ENCODE measurements around the gene ACOT11.

The ACOT11 gene

DNA sequence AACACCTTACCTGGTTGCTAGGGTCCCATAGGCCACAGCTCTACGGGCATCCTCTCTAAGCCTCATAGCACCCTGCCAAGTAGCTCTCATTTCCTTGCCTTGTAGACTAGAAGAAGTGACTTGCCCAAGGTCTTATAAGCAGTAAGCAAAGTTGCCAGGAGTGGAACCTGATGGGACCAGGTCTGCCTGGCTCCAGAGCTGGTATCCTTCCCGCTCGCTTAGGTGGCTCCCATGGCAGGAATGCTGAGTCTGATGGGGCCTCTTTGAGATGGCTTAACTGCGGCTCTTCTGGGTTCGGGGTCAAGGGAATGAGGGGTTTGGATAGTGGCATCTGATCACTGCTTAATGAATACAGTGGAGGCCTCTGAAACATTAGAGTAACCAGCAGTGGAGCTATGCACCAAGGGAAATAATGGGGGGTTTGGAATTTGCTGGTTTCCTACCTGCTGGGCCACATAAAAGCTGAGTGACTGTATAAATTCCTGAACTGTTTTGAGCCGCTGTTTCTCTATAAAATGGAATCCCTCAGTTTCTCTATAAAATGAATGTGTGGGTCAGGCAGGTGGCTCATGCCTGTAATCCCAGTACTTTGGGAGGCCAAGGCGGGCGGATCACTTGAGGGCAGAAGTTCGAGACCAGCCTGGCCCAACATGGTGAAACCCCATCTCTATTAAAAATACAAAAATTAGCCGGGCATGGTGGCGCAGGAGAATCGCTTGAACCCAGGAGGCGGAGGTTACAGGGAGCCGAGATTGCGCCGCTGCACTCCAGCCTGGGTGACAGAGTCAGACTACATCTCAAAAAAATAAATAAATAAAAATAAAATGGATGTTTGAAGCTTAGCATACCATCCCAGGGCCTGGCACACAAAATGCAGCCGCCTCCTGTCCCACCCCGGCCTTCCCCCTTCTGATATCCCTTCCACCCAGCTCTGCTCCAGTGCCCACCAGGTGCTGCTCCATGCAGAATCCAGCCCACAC, 62.9 kb downstream of the ACOT11 start:
- H3K9me3 ChIP-seq (ENCODE audit: low read depth, low read length): no peaks in the 10 kb centered on the region
- DNase-seq (ENCODE audit: low read depth, low spot score): no peak
- TF ChIP-seq EZH2 (IDR thresholded peaks at IDR 0.05): no peak
- no peak for TF ChIP-seq POLR2AphosphoS5 (IDR thresholded peaks at IDR 0.05; ENCODE audit: borderline replicate concordance, low read depth, low read length)
- no peak for TF ChIP-seq FOXP2 (optimal IDR thresholded peaks at IDR 0.05; ENCODE audit: control extremely low read depth, extremely low read length, insufficient read depth)
- no peaks in the 10 kb centered on the region for H3K36me3 ChIP-seq (ENCODE audit: insufficient read depth, low read length)
- no peak overlapping the region for H3K9ac ChIP-seq (ENCODE audit: insufficient read length)
- no peak overlapping the region for H3K27ac ChIP-seq
- no peak overlapping the region for H3K4me3 ChIP-seq

DNA sequence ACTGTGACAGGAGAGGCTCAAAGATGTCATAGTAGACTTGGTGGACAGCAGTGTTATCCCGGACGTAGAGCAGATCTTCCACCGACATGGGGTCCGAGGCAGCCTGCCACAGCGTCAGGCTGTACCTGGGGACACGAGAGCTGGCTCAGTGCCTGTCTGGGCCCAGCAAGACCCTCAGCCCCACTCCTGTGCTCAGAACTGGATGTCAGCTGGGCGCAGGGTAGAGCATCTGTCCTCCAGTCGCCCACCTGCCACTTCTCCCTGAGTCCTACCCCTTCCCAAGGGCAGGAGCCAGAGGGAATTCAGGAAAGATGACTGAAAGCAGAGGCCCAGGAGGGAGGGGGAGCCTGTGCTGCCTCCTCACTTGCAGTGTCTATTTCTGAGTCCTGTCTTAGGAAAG, 63.6 kb downstream of the ACOT11 start:
- H3K27ac ChIP-seq: no peak overlapping the region
- no peak for TF ChIP-seq FOXP2 (optimal IDR thresholded peaks at IDR 0.05; ENCODE audit: control extremely low read depth, extremely low read length, insufficient read depth)
- no peak for TF ChIP-seq POLR2AphosphoS5 (IDR thresholded peaks at IDR 0.05; ENCODE audit: borderline replicate concordance, low read depth, low read length)
- no peak for TF ChIP-seq EZH2 (IDR thresholded peaks at IDR 0.05)
- H3K9ac ChIP-seq (ENCODE audit: insufficient read length): no peak overlapping the region

DNA sequence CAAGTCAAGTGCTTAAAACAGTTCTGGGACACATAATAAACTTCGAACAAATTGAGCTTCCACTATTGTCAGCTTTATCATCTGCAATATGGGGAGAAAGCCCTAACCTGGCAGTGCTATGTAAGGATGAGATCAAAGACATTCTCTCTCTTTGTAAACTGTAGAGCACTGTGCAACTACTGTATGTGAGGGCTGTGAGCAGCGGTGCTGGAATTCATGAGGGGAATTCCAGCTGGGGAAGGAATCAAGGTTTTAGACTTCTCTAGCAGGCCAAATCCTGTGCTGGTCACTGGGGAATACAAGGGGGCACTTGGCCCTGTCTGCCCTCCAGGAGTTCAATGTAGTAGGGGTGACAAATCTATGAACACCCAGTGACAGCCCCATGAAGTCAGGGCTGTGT, 66.0 kb downstream of the ACOT11 start:
- no peaks in the 10 kb centered on the region for H3K9me3 ChIP-seq (ENCODE audit: low read depth, low read length)
- H3K4me3 ChIP-seq: no peak overlapping the region
- no peaks in the 10 kb centered on the region for H3K36me3 ChIP-seq (ENCODE audit: insufficient read depth, low read length)
- no peak overlapping the region for H3K27ac ChIP-seq
- H3K9ac ChIP-seq (ENCODE audit: insufficient read length): no peak overlapping the region
- DNase-seq (ENCODE audit: low read depth, low spot score): no peak
- TF ChIP-seq EZH2 (IDR thresholded peaks at IDR 0.05) (no peak), FOXP2 (optimal IDR thresholded peaks at IDR 0.05; ENCODE audit: control extremely low read depth, extremely low read length, insufficient read depth) (no peak), POLR2AphosphoS5 (IDR thresholded peaks at IDR 0.05; ENCODE audit: borderline replicate concordance, low read depth, low read length) (no peak)

More for the DNA sequence above, 63.6 kb downstream of the ACOT11 start:
- Histone ChIP-seq H3K9me3 (ENCODE audit: low read depth, low read length) (no peaks in the 10 kb centered on the region), H3K4me3 (no peak overlapping the region), H3K36me3 (ENCODE audit: insufficient read depth, low read length) (no peaks in the 10 kb centered on the region)
- no peak for DNase-seq (ENCODE audit: low read depth, low spot score)

DNA sequence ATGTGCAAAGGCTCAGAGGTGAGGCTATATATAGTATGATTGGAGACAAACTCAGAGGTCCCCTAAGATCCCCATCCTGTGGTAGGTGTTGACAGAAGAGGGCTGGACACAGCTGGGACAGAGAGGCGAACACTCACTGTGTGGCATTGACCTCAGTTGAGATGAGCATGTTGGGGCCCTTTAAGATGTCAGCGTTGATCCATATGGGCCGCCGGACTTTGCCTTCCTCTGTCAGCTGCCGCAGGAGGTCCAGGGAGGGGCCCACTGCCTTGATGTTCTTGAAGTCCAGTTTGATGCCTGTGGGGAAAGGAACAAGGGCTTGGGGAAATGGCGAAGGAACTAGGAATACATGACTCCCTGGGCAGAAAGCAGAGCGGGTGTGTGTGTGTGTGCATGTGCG, 66.5 kb downstream of the ACOT11 start:
- TF ChIP-seq FOXP2 (optimal IDR thresholded peaks at IDR 0.05; ENCODE audit: control extremely low read depth, extremely low read length, insufficient read depth): no peak
- no peak for TF ChIP-seq EZH2 (IDR thresholded peaks at IDR 0.05)
- TF ChIP-seq POLR2AphosphoS5 (IDR thresholded peaks at IDR 0.05; ENCODE audit: borderline replicate concordance, low read depth, low read length): no peak
- DNase-seq (ENCODE audit: low read depth, low spot score): no peak
- Histone ChIP-seq H3K4me3 (no peak overlapping the region), H3K27ac (no peak overlapping the region), H3K9me3 (ENCODE audit: low read depth, low read length) (no peaks in the 10 kb centered on the region), H3K36me3 (ENCODE audit: insufficient read depth, low read length) (no peaks in the 10 kb centered on the region), H3K9ac (ENCODE audit: insufficient read length) (no peak overlapping the region)

DNA sequence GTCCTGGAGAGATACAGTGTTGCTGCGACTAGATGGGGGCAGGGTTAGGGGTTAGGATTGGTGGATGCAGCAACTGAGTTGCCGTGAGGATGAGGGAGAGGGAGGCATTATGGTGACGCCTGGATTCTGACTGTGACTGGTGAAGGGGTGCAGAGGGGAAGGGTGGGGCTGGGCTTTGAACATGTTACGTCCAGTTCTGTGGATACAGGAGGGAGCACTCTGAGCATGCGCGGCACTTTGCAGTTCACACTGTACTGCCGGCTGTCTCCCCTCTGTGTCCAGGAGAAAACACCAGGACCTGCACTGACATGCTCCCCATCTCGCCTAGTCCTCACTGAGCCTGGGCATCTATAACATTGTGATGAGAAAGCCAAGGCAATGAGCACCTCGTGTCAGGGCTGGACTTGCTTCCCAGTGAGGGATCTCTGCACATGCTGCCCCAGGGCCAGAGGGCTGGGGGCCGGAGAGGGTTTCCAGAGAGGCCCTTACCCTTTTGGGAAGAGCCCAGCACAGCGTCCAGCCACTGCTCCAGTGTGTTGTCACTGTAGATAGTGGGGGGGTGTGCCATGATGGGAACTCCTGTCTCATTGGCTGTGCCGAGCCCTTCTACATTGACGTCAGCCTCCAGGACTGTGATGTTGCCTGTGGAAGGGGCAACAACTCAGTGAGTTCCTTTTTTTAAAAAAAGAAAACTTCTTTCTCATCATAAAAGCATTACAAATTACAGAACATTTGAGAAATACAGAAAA, 67.7 kb downstream of the ACOT11 start:
- Histone ChIP-seq H3K9ac (ENCODE audit: insufficient read length) (no peak overlapping the region), H3K4me3 (no peak overlapping the region), H3K9me3 (ENCODE audit: low read depth, low read length) (no peaks in the 10 kb centered on the region), H3K27ac (no peak overlapping the region), H3K36me3 (ENCODE audit: insufficient read depth, low read length) (no peaks in the 10 kb centered on the region)
- no peak for TF ChIP-seq POLR2AphosphoS5 (IDR thresholded peaks at IDR 0.05; ENCODE audit: borderline replicate concordance, low read depth, low read length)
- TF ChIP-seq FOXP2 (optimal IDR thresholded peaks at IDR 0.05; ENCODE audit: control extremely low read depth, extremely low read length, insufficient read depth): no peak
- TF ChIP-seq EZH2 (IDR thresholded peaks at IDR 0.05): no peak
- no peak for DNase-seq (ENCODE audit: low read depth, low spot score)

DNA sequence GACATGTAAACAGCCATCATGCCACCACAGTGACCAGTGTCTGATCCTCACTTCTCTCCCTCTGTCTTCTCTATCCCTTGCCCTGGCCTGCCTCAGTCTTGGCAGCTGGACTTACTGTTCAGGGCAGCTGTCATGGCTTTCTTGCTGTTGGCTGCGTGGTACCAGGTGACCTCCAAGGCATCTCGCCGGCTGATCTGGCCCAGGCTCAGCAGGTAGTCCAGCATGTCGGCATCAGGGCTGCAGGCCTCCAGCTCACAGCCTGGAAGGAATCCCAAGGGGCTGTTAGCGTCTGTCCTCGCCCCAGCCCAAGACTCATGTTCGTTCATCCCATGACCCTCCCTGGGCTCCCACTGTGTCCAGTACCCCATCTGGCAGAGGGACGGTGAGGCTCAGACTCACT, 71.7 kb downstream of the ACOT11 start:
- Histone ChIP-seq H3K9ac (ENCODE audit: insufficient read length) (no peak overlapping the region), H3K9me3 (ENCODE audit: low read depth, low read length) (no peaks in the 10 kb centered on the region), H3K36me3 (ENCODE audit: insufficient read depth, low read length) (no peaks in the 10 kb centered on the region), H3K27ac (no peak overlapping the region), H3K4me3 (no peak overlapping the region)
- TF ChIP-seq EZH2 (IDR thresholded peaks at IDR 0.05): no peak
- TF ChIP-seq FOXP2 (optimal IDR thresholded peaks at IDR 0.05; ENCODE audit: control extremely low read depth, extremely low read length, insufficient read depth): no peak
- TF ChIP-seq POLR2AphosphoS5 (IDR thresholded peaks at IDR 0.05; ENCODE audit: borderline replicate concordance, low read depth, low read length): no peak
- no peak for DNase-seq (ENCODE audit: low read depth, low spot score)

DNA sequence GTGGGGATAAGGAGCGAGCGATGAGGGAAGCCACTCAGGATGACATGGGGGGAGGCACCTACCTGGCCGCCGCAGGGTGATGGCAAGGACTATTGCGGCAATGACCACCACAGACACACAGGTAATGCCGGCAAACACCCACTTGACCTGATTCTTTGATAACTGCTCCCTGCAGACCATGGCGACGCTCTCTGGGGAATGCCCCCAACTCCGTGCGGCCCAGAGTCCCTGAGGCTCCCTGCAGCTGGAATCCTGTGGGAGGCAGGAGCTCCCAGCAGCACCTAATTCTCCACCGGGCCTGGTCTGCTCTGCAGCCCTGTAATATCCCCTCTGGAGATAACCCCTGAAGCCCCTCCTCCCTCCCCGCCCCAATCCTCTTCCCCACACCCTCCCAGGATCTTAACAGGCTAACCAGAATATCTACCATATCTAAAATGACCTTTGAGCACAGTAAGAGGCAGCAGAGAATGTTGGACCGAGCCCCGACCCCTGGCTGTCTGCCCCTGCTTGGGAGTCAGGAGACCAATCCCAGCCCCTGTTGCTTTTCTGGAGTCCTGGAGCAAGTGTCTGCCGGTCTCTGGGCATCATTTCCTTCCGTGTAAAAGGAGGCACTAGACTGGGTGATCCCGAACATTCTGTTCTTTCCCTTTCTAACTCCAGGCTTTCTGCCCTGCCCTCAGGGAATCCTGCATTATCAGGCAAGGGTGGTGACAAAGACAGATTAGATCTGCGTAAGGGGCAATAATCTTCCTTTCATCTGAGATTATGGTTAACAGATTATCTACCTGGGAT, 75.4 kb downstream of the ACOT11 start, which contains the start of gene FAM151A:
TSS of gene FAM151A (minus strand) at position 310 of the 792 bp plus-strand sequence. CDS start at position 180, 130 bp downstream.
- TF ChIP-seq EZH2 (IDR thresholded peaks at IDR 0.05): no peak
- no peak for TF ChIP-seq FOXP2 (optimal IDR thresholded peaks at IDR 0.05; ENCODE audit: control extremely low read depth, extremely low read length, insufficient read depth)
- TF ChIP-seq POLR2AphosphoS5 (IDR thresholded peaks at IDR 0.05; ENCODE audit: borderline replicate concordance, low read depth, low read length): no peak
- Histone ChIP-seq H3K36me3 (ENCODE audit: insufficient read depth, low read length) (no peaks in the 10 kb centered on the region), H3K27ac (no peak within 1 kb of the TSS), H3K9me3 (ENCODE audit: low read depth, low read length) (no peaks in the 10 kb centered on the region), H3K9ac (ENCODE audit: insufficient read length) (no peak within 1 kb of the TSS), H3K4me3 (no peak within 1 kb of the TSS)
- DNase-seq (ENCODE audit: low read depth, low spot score): no peak
